Glomerular visceral epithelial cell (primary cell): Measurements from ENCODE around the gene MEP1B.
A peak's percentile ranks its signal among the peaks of the same experiment; 100 is the strongest.
"Not testable (repeated sequence)": the region's sequence is repeated elsewhere in the genome, so short reads cannot be mapped to it uniquely, and the experiment has no call there.

Experiments used
- DNase-seq: peaks from one replicate; pipeline ENCODE4 v3.0.0-alpha.2; 2016; ENCODE audit errors: extremely low spot score

The MEP1B gene

DNA sequence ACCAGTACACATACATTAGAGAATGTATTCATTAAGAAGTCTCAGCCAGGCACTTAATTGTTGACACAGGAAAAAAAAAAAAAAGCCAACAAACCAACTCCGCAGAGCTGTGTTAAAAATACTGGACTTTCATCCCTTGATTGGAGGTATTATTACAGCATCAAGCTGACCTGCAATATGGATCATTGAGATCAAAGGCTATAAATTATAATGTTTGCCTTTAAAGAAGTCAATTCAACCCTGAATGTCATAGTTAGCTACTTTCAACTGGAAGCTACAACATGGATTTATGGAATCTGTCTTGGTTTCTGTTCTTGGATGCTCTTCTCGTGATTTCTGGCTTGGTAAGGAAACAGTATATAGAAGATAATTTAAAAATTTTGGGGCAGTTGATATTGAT is at the start of gene MEP1B:
Gene MEP1B, plus strand, starts transcription at position 250 of the 400 bp plus-strand sequence. Its CDS starts 32 bp downstream, at position 282.
- DNase-seq, result no peak

DNA sequence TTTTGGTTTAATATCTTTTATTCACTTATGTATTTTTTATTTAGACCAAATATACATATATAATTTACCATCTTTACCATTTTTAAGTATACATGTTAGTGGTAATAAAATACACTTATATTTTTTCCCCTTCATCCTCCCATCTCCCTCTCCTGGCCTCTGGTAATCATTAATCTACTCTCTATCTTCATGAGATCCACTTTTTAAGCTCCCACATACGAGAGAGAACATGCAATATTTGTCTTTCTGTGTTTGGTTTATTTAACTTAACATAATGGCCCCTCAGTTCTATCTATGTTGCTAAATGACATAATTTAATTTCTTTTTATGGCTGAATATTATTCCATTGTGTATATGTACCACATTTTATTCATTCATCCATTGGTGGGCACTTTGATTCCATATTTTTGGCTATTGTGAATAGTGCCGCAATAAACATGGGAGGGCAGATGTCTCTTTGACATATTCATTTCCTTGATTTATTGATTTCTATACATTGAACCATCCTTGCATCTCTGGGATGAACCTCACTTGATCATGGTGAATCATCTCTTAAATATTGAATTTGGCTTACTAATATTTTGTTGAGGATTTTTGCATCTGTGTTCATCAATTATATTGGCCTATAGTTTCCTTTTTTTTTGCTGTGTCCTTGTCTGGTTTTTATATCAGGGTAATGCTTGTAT is 41.5 kb upstream of the MEP1B start:
- no peak for DNase-seq

DNA sequence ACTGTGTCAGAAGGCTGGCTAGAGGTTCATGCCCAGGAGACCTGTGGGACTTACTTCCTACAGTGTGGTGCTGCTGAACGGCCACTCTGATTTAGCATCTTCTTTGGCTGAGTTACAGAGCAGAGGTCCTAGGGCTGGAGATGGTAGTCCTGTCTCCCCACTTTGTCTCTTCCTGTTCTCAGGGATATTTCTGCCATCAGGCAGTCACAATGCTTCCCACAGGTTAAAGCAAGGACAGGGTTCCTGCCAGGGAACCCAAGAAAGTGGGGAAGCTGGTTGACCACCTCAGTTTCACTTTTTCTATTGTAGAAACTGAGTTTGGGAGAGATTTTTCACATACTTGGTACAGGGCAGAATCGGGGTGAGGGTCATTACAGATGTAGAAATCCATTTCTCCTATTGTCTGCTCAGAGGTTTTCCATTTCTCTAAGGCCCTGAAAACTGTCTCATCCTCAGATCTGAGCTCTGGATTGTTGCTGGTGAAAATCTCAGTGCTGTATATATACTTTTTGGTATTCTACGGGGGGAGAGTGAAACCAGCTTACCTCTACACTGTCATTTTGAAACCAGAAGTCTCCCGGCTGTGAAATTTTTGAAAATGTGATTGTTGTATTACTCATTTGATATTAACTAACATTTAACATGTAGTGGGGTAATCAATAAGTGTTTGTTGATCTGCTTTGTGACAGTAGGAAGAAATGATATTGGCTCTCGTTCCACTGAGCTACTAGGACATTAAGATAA is 37.0 kb upstream of the MEP1B start:
- DNase-seq, result no peak

DNA sequence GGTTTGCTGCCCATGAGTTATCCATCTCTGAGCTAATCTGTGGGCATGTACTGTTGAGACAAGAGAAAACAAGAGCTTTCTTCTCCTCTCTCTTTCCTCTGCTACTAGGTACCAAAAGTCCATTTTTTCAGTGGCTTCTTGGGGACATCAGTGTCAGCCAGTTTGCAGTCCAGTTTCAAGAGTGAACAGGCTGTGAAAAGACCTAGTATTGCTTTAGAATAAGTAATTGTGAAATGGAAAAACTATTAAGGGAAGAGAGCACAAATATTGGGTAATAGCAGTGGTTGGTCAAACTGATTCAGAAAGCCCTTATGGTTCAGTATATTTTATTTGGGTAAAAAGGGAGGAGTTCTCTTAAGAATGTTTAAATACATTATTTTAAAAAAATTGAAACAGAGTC is 33.0 kb upstream of the MEP1B start:
- no peak for DNase-seq

DNA sequence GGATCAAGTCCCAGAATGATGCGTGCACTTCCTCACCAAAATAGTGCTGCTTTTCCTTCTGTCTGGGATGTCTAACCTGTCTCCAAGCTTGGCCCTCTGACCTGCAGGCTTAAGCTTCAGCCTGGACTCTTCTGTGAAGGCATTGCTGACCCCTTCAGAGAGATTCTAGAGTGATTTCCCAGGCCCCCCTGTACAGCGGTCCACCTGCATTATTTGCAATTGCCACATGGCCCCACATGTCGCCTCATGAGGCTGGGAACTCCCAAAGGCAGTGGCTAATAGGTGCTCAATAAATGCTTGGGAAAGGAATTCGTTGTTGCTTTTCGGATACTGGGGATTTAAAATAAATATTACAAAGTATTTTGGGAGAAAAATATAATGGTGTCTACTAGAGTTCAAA is 32.3 kb upstream of the MEP1B start:
- no peak for DNase-seq

GRCh38 chr18:32158108-32158624 is 31.7 kb upstream of the MEP1B start:
- peak; percentile 81 for DNase-seq

- not testable (repeated sequence) for DNase-seq
Measured at GRCh38 chr18:32158631-32159030, 31.2 kb upstream of the MEP1B start.

GRCh38 chr18:32160547-32160946 is 29.3 kb upstream of the MEP1B start:
- no peak for DNase-seq

GRCh38 chr18:32167980-32168730 is 21.7 kb upstream of the MEP1B start:
- DNase-seq, result no peak

DNA sequence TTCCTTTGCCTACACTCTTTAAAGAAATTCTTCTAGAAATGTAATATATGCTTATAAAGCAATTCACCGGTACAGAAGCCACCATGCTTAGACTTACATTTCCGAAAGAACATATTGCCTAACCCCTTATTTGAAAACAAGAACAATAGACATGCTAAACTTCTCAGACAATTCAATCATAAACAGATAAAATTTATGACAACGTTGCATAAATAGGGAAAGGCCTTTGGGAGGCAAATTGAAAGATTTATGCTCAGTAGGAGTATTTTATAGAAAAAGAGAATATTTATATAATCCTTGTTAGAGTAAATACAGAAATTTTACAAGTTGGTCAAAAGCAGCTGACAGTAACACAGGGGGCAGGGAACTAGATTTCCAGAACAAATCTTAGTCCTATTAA is 16.2 kb upstream of the MEP1B start:
- no peak for DNase-seq

DNA sequence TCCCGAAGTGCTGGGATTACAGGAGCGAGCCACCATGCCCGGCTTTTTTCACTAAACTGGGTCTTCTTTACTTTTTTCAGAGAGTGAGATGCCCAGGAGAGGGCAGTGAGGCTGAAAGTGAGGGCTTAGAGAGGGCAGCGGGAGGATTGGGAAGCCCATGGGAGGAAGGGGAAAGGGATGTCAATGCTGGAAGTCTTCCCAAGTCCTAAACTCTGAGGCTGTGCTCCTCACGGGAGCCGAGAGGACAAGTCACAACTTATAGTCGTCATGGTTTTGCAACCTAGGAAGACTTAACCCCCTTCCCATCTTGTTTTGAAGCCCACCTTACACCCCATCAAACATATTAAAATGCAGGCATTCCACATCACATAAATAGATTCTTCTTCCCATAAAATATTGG is 15.1 kb upstream of the MEP1B start:
- no peak for DNase-seq

DNA sequence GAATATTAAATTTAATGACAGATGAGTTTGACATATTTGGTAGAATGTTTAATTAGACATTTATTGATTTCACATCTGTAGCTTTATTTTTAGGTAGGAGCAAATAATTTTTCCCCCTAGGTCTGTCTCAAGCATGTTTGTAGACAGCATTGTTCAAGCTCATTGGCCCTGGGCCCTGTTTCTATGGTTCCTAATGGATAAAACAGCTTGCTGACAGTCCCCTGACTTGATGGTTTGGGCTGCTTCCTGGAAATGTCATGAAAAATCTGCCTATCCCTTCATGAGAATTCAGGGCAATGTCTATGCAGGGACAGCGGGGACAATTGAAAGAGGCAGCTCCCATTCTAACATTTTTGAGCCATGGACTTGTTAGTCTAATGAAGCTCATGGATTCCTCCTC is 14.6 kb upstream of the MEP1B start:
- DNase-seq, result no peak

DNA sequence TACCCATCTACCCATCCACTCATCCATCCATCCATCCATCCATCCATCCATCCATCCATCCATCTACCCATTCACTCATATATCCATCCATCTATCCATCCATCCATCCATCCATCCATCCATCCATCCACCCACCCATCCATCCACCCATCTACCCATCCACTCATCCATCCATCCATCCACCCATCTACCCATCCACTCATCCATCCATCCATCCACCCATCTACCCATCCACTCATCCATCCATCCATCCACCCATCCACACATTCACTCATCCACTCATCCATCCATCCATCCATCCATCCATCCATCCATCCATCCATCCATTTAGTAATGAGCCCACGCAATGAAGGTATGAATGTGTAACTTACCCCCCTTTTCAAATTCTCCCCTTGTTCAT is 13.1 kb upstream of the MEP1B start:
- not testable (repeated sequence) for DNase-seq

GRCh38 chr18:32177530-32177929 is 12.3 kb upstream of the MEP1B start:
- DNase-seq, result no peak

- DNase-seq, result no peak
Measured at GRCh38 chr18:32183503-32183902, 6.3 kb upstream of the MEP1B start.

DNA sequence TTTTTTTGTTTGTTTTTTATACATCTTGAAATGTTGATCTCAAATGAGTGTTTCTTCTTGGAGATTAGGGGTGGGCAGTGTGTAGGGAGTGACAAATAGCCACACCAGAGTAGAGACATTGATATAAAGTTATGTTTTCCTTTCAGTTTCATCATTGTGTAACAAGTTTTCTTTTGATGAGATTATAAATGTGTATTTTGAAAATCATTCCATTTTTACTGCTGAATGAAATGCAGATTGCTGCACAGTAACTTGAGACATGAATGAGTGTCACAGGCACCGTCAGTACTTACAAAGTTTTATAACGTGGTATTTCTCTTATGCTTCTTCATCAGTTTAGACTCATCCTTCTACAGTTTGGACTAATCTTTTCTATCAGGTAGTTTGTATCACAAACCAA is 370 bp downstream of the MEP1B start:
- no peak for DNase-seq

GRCh38 chr18:32195881-32196815 is 6.3 kb downstream of the MEP1B start:
- no peak for DNase-seq

GRCh38 chr18:32200766-32201165 is 10.9 kb downstream of the MEP1B start:
- DNase-seq, result no peak

GRCh38 chr18:32201948-32202672 is 12.3 kb downstream of the MEP1B start:
- DNase-seq, result no peak

DNA sequence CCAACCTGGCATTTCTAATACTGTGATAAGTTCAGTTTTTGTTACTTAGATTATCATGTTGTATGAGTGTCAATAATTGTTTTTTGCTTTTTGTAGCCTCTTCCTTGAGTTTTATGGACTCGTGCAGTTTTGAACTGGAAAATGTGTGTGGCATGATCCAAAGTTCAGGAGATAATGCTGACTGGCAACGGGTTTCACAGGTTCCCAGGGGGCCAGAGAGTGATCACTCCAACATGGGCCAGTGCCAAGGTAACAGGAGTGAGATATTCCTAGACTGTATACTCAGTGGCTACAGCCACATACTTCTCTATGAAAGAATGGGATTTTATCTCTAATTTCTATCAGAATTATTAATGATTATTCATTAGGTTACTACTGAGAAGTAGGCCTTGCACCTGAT is 18.2 kb downstream of the MEP1B start:
- no peak for DNase-seq

- no peak for DNase-seq
Measured at GRCh38 chr18:32208577-32208976, 18.7 kb downstream of the MEP1B start.
